Activated effector memory CD4-positive, alpha-beta T cell treated with anti-CD3 and anti-CD28 coated beads, Interleukin-2, amount 50 U/mL, for 16 hours (primary cell): Measurements from ENCODE around the gene NSUN5.
A peak's percentile ranks its signal among the peaks of the same experiment; 100 is the strongest.
"Not testable (repeated sequence)": the region's sequence is repeated elsewhere in the genome, so short reads cannot be mapped to it uniquely, and the experiment has no call there.

Experiments used
- DNase-seq: peaks from one replicate; pipeline ENCODE4 v3.0.0-alpha.2; 2020

Gene NSUN5

GRCh38 chr7:73308665-73309214 is at the start of gene NSUN5:
TSS of gene NSUN5 (minus strand) at chr7:73308826. CDS start at chr7:73308790, 36 bp downstream.
- peak; percentile 96 for DNase-seq

GRCh38 chr7:73356159-73356558 is 47.5 kb upstream of the NSUN5 start:
- DNase-seq = no peak

- no peak for DNase-seq
Measured at GRCh38 chr7:73354821-73355220, 46.2 kb upstream of the NSUN5 start.

GRCh38 chr7:73354196-73354595 is 45.6 kb upstream of the NSUN5 start:
- DNase-seq = no peak

GRCh38 chr7:73353243-73353642 is 44.6 kb upstream of the NSUN5 start:
- no peak for DNase-seq

- no peak for DNase-seq
Measured at GRCh38 chr7:73352784-73353183, 44.2 kb upstream of the NSUN5 start.

GRCh38 chr7:73351447-73352167 is 43.0 kb upstream of the NSUN5 start:
- DNase-seq = no peak

- DNase-seq = no peak
Measured at GRCh38 chr7:73350306-73351068, 41.9 kb upstream of the NSUN5 start.

GRCh38 chr7:73349763-73350162 is 41.1 kb upstream of the NSUN5 start:
- no peak for DNase-seq

- DNase-seq = no peak
Measured at GRCh38 chr7:73345951-73346350, 37.3 kb upstream of the NSUN5 start.

GRCh38 chr7:73345538-73345937 is 36.9 kb upstream of the NSUN5 start:
- DNase-seq = no peak

- no peak for DNase-seq
Measured at GRCh38 chr7:73343671-73344380, 35.2 kb upstream of the NSUN5 start.

GRCh38 chr7:73342645-73343044 is 34.0 kb upstream of the NSUN5 start:
- DNase-seq = no peak

GRCh38 chr7:73341877-73342276 is 33.3 kb upstream of the NSUN5 start:
- no peak for DNase-seq

- DNase-seq = no peak
Measured at GRCh38 chr7:73340514-73340913, 31.9 kb upstream of the NSUN5 start.

GRCh38 chr7:73338321-73338720 is 29.7 kb upstream of the NSUN5 start:
- DNase-seq = no peak

- no peak for DNase-seq
Measured at GRCh38 chr7:73332447-73332846, 23.8 kb upstream of the NSUN5 start.

GRCh38 chr7:73330772-73331171 is 22.1 kb upstream of the NSUN5 start:
- no peak for DNase-seq

- no peak for DNase-seq
Measured at GRCh38 chr7:73329861-73330581, 21.4 kb upstream of the NSUN5 start.

GRCh38 chr7:73328696-73329095 is 20.1 kb upstream of the NSUN5 start:
- no peak for DNase-seq

GRCh38 chr7:73327922-73328321 is 19.3 kb upstream of the NSUN5 start, which contains the start of the genes FKBP6 and TRIM50:
TSS of gene FKBP6 (plus strand) at chr7:73328161. CDS start at chr7:73328429, 268 bp downstream.
TSS of gene TRIM50 (minus strand) at chr7:73328082. CDS start at chr7:73324787, 3,295 bp downstream.
- not testable (repeated sequence) for DNase-seq

- DNase-seq = not testable (repeated sequence)
Measured at GRCh38 chr7:73327449-73327848, 18.8 kb upstream of the NSUN5 start.
